HepG2 (cell line): ENCODE results near the gene GUCY2D. TPM values are rescaled to one million over a fixed set of nuclear protein-coding genes. Genes with fewer than 3 reads are reported as not detected.

Experiments used
- FOXP1 ChIP-seq, 2 experiments: fragments of 450-650 bp in 1 of 2; IDR thresholded peaks; 2 replicates each; pipeline ENCODE4 v1.6.1; 2017 to 2018; ENCODE audit warnings: antibody characterized with exemption in 1 of 2
- FUBP1 ChIP-seq: sonication (generic); formaldehyde crosslinking; IDR thresholded peaks from 2 replicates; pipeline ENCODE4 v1.5.1; 2020; ENCODE audit warnings: missing genetic modification reagents, mild to moderate bottlenecking, borderline replicate concordance
- GMEB1 ChIP-seq: sonication (generic); formaldehyde crosslinking; IDR thresholded peaks from 2 replicates; pipeline ENCODE4 v1.5.1; 2020; ENCODE audit warnings: missing genetic modification reagents, mild to moderate bottlenecking, borderline replicate concordance
- IRF1 ChIP-seq: sonication (generic); formaldehyde crosslinking; IDR thresholded peaks from 2 replicates; pipeline ENCODE4 v1.4.0; 2020; ENCODE audit warnings: low read depth, mild to moderate bottlenecking, missing genetic modification reagents
- IRF9 ChIP-seq: sonication (generic); formaldehyde crosslinking; IDR thresholded peaks from 2 replicates; pipeline ENCODE4 v1.8.0; 2022; ENCODE audit warnings: missing genetic modification reagents, mild to moderate bottlenecking, borderline replicate concordance
- MAX ChIP-seq: IDR thresholded peaks from 2 replicates; pipeline ENCODE4 v1.6.1; 2012; ENCODE audit warnings: inconsistent platforms
- PTBP1 ChIP-seq: fragments of 200-400 bp; formaldehyde crosslinking; IDR thresholded peaks from 2 replicates; pipeline ENCODE4 v1.6.1; 2018; ENCODE audit warnings: low read length, low read depth; ENCODE audit not compliant: poor library complexity, severe bottlenecking
- TARDBP ChIP-seq: sonication (generic); formaldehyde crosslinking; IDR thresholded peaks from 2 replicates; pipeline ENCODE4 v1.8.0; 2022; ENCODE audit warnings: mild to moderate bottlenecking, missing genetic modification reagents
- TEF ChIP-seq: sonication (generic); formaldehyde crosslinking; IDR thresholded peaks from 2 replicates; pipeline ENCODE4 v1.5.0; 2020; ENCODE audit warnings: missing genetic modification reagents
- ZNF121 ChIP-seq: sonication (generic); formaldehyde crosslinking; IDR thresholded peaks from 2 replicates; pipeline ENCODE4 v1.5.0; 2020; ENCODE audit warnings: mild to moderate bottlenecking, missing genetic modification reagents
- ZNF318 ChIP-seq: sonication (generic); formaldehyde crosslinking; IDR thresholded peaks from 2 replicates; pipeline ENCODE4 v1.4.0; 2020; ENCODE audit warnings: mild to moderate bottlenecking, missing genetic modification reagents
- ZNF576 ChIP-seq: sonication (generic); formaldehyde crosslinking; IDR thresholded peaks from 2 replicates; pipeline ENCODE4 v1.4.0; 2020; ENCODE audit warnings: mild to moderate bottlenecking, missing genetic modification reagents
- ZNF703 ChIP-seq: sonication (generic); formaldehyde crosslinking; IDR thresholded peaks from 2 replicates; pipeline ENCODE4 v1.5.1; 2020; ENCODE audit warnings: missing genetic modification reagents, mild to moderate bottlenecking, moderate library complexity, borderline replicate concordance
- ZSCAN12 ChIP-seq: sonication (generic); formaldehyde crosslinking; IDR thresholded peaks from 2 replicates; pipeline ENCODE4 v1.9.0; 2021; ENCODE audit warnings: mild to moderate bottlenecking, missing genetic modification reagents
- polyA plus RNA-seq, 8 experiments: library from polyadenylated mRNA; depleted of rRNA in 3 of 8; stranded (reverse) in 7 of 8; unstranded in 1 of 8; fragments of >200 nt; fragmentation: Illumina TruSeq in 4 of 8; extraction: Trizol in 4 of 8; gene quantifications; 2 replicates each; pipeline versions ENCODE4 v1.2.1 to v1.2.3, GENCODE V29; 2011 to 2016; ENCODE audit warnings: low read depth in 4 of 8, missing spikeins in 1 of 8, mixed read lengths in 1 of 8; ENCODE audit not compliant: insufficient read depth in 1 of 8
- total RNA-seq, 5 experiments: library from RNA; depleted of rRNA; stranded (reverse); fragments of >200 nt; fragmentation: Illumina TruSeq; extraction: Trizol; gene quantifications; 2 replicates each; pipeline ENCODE4 v1.2.3, GENCODE V29; 2016; ENCODE audit warnings: low read depth in 1 of 5

GUCY2D gene
- total and polyA plus RNA-seq, 2 of the 13 experiments (the other 11 are each of a cell fraction or from before 2014, with no cell fraction given): not detected

GRCh38 chr17:8031950-8032349 is 29.5 kb downstream of the GUCY2D start (continued):
- no peak for TF ChIP-seq ZNF318
- no peak for TF ChIP-seq PTBP1
- no peak for TF ChIP-seq TEF (CRISPR knock-in tag)
- TF ChIP-seq ZNF703: no peak
- peak; percentile 85 for TF ChIP-seq ZNF121
- no peak for TF ChIP-seq IRF9 (CRISPR knock-in tag)
- TF ChIP-seq ZSCAN12 (CRISPR knock-in tag): no peak
- TF ChIP-seq GMEB1 (CRISPR knock-in tag): no peak
- TF ChIP-seq TARDBP (CRISPR knock-in tag): no peak
- no peak for TF ChIP-seq MAX
- TF ChIP-seq IRF1 (CRISPR knock-in tag): no peak
- TF ChIP-seq FOXP1 (IDR thresholded peaks at IDR 0.05): no peak
- peak; percentile 50 for TF ChIP-seq FOXP1 (CRISPR knock-in tag; IDR thresholded peaks at IDR 0.05)
- no peak for TF ChIP-seq ZNF576 (CRISPR knock-in tag)
- no peak for TF ChIP-seq FUBP1 (CRISPR knock-in tag)
